IMR-90 (cell line): ENCODE measurements around the gene DEF6. TPM values are rescaled to one million over a fixed set of nuclear protein-coding genes. Genes with fewer than 3 reads are reported as not detected.

Source experiments
- ATAC-seq: fragments of 200-7000 bp; cut with Tn5 transposase; 2 replicates; pipeline ENCODE4 v1.9.1; 2020; ENCODE audit warnings: low read depth, mild to moderate bottlenecking, moderate library complexity
- BruUV-seq: library from RNA; stranded (reverse); fragments of 400-500 nt; replicated peaks from 2 replicates; lab custom pipeline; 2021; lab: Mats Ljungman, UMichigan
- CTCF ChIA-PET: fragments of 300-600 bp; formaldehyde crosslinking; extraction: SDS; loops from one replicate; lab custom pipeline; 2021; ENCODE audit warnings: antibody characterized with exemption; lab: Yijun Ruan, JAX
- POLR2A ChIA-PET: fragments of 300-600 bp; sonication (Branson Sonifier 250); formaldehyde crosslinking; loops from one replicate; lab custom pipeline; 2022; ENCODE audit warnings: antibody characterized with exemption; ENCODE audit not compliant: unreplicated experiment; lab: Charles Lee
- DNase-seq: peaks from one replicate; pipeline ENCODE4 v3.0.0; 2013
- H2AFZ ChIP-seq: replicated peaks from 2 replicates; pipeline ENCODE3; 2013; ENCODE audit warnings: low read length, mild to moderate bottlenecking; ENCODE audit not compliant: poor library complexity
- H2AK5ac ChIP-seq: 2 replicates; pipeline ENCODE4 v1.6.1; 2013; ENCODE audit warnings: low read depth, low read length, inconsistent platforms
- H2AK9ac ChIP-seq: replicated peaks from 2 replicates; pipeline ENCODE3; 2013; ENCODE audit warnings: mild to moderate bottlenecking, low read depth, low read length, moderate library complexity; ENCODE audit not compliant: poor library complexity
- H2BK120ac ChIP-seq: 2 replicates; pipeline ENCODE4 v1.6.1; 2013; ENCODE audit warnings: low read depth, low read length, inconsistent platforms
- H2BK15ac ChIP-seq: 3 replicates; pipeline ENCODE4 v1.6.1; 2013; ENCODE audit warnings: low read depth, low read length, inconsistent platforms
- H2BK20ac ChIP-seq: 2 replicates; pipeline ENCODE4 v1.6.1; 2013; ENCODE audit warnings: low read depth, mild to moderate bottlenecking, inconsistent platforms, low read length, moderate library complexity
- H2BK5ac ChIP-seq: 2 replicates; pipeline ENCODE4 v1.6.1; 2013; ENCODE audit warnings: mild to moderate bottlenecking, low read depth, low read length, inconsistent platforms; ENCODE audit not compliant: poor library complexity, severe bottlenecking
- H3K14ac ChIP-seq: replicated peaks from 2 replicates; pipeline ENCODE4 v1.6.1; 2013; ENCODE audit warnings: low read depth, low read length, inconsistent platforms
- H3K18ac ChIP-seq: 2 replicates; pipeline ENCODE4 v1.6.1; 2013; ENCODE audit warnings: low read depth, low read length, control low read depth
- H3K23ac ChIP-seq: 2 replicates; pipeline ENCODE4 v1.6.1; 2013; ENCODE audit warnings: low read depth, low read length, inconsistent platforms
- H3K27ac ChIP-seq: 2 replicates; pipeline ENCODE4 v1.5.1; 2013; ENCODE audit warnings: mild to moderate bottlenecking, control low read depth, low read length; ENCODE audit not compliant: insufficient read depth
- H3K27me3 ChIP-seq: 2 replicates; pipeline ENCODE4 v1.6.1; 2013; ENCODE audit warnings: low read length; ENCODE audit not compliant: control insufficient read depth, insufficient read depth
- H3K36me3 ChIP-seq: 2 replicates; pipeline ENCODE4 v1.6.1; 2013; ENCODE audit warnings: low read length, mixed read lengths; ENCODE audit not compliant: control insufficient read depth, insufficient read depth
- H3K4ac ChIP-seq: 2 replicates; pipeline ENCODE4 v1.6.1; 2013; ENCODE audit warnings: low read depth, low read length, inconsistent platforms
- H3K4me1 ChIP-seq: 2 replicates; pipeline ENCODE4 v1.6.1; 2013; ENCODE audit warnings: low read length, mixed read lengths; ENCODE audit not compliant: control insufficient read depth, insufficient read depth
- H3K4me2 ChIP-seq: 2 replicates; pipeline ENCODE4 v1.6.1; 2013; ENCODE audit warnings: low read depth, mild to moderate bottlenecking, control low read depth, low read length, moderate library complexity
- H3K4me3 ChIP-seq: 2 replicates; pipeline ENCODE4 v1.5.1; 2013; ENCODE audit warnings: low read depth, mild to moderate bottlenecking, control low read depth, low read length, moderate library complexity; ENCODE audit not compliant: insufficient read depth
- H3K56ac ChIP-seq: 2 replicates; pipeline ENCODE4 v1.6.1; 2013; ENCODE audit warnings: low read length, inconsistent platforms; ENCODE audit not compliant: insufficient read depth; ENCODE audit errors: extremely low read depth
- H3K79me1 ChIP-seq, 2 experiments: 2 replicates each; pipeline ENCODE4 v1.6.1; 2013; ENCODE audit warnings: low read length in 2 of 2, inconsistent platforms in 1 of 2, low read depth in 1 of 2
- H3K9ac ChIP-seq: 2 replicates; pipeline ENCODE4 v1.6.1; 2013; ENCODE audit warnings: low read depth, low read length, control low read depth
- H3K9me1 ChIP-seq: 2 replicates; pipeline ENCODE4 v1.6.1; 2013; ENCODE audit warnings: low read length, inconsistent platforms; ENCODE audit not compliant: insufficient read depth
- H3K9me3 ChIP-seq: 2 replicates; pipeline ENCODE4 v1.6.1; 2013; ENCODE audit warnings: low read length; ENCODE audit not compliant: control insufficient read depth, insufficient read depth
- H4K20me1 ChIP-seq: 2 replicates; pipeline ENCODE4 v1.6.1; 2013; ENCODE audit warnings: low read length, inconsistent platforms; ENCODE audit not compliant: insufficient read depth
- H4K5ac ChIP-seq: 2 replicates; pipeline ENCODE4 v1.6.1; 2013; ENCODE audit warnings: mild to moderate bottlenecking, low read depth, low read length, control low read depth
- H4K8ac ChIP-seq, 2 experiments: 2 replicates each; pipeline ENCODE4 v1.6.1; 2013; ENCODE audit warnings: low read depth in 2 of 2, low read length in 2 of 2, control low read depth in 1 of 2, inconsistent platforms in 1 of 2
- H4K91ac ChIP-seq: 2 replicates; pipeline ENCODE4 v1.6.1; 2013; ENCODE audit warnings: low read depth, low read length, inconsistent platforms; ENCODE audit not compliant: insufficient read depth
- BHLHE40 ChIP-seq: fragments of 150-350 bp; IDR thresholded peaks from 2 replicates; pipeline ENCODE4 v1.6.1; 2016; ENCODE audit warnings: mild to moderate bottlenecking, low read depth, low read length
- CEBPB ChIP-seq: IDR thresholded peaks from 2 replicates; pipeline ENCODE4 v1.6.1; 2012; ENCODE audit warnings: low read depth, low read length, improper control_type of control experiment
- CHD1 ChIP-seq: IDR thresholded peaks from 2 replicates; pipeline ENCODE4 v1.6.1; 2012; ENCODE audit warnings: low read depth, low read length, improper control_type of control experiment
- CTCF ChIP-seq: conservative IDR thresholded peaks from 2 replicates; pipeline ENCODE4 v1.5.1; 2012; ENCODE audit warnings: mild to moderate bottlenecking, low read depth, low read length, improper control_type of control experiment
- ELK1 ChIP-seq: fragments of 150-350 bp; IDR thresholded peaks from 2 replicates; pipeline ENCODE4 v1.6.1; 2016; ENCODE audit warnings: low read depth, mild to moderate bottlenecking, low read length, moderate library complexity, borderline replicate concordance
- FOS ChIP-seq: fragments of 150-350 bp; IDR thresholded peaks from 2 replicates; pipeline ENCODE4 v1.6.1; 2016; ENCODE audit warnings: low read depth, low read length
- MAFK ChIP-seq: IDR thresholded peaks from 2 replicates; pipeline ENCODE4 v1.6.1; 2012; ENCODE audit warnings: low read depth, low read length, improper control_type of control experiment
- MXI1 ChIP-seq: IDR thresholded peaks from 2 replicates; pipeline ENCODE4 v1.6.1; 2012; ENCODE audit warnings: low read depth, mild to moderate bottlenecking, low read length, moderate library complexity, borderline replicate concordance
- NFE2L2 ChIP-seq: fragments of 150-350 bp; IDR thresholded peaks from 2 replicates; pipeline ENCODE4 v1.6.1; 2016; ENCODE audit warnings: low read depth, mild to moderate bottlenecking, low read length
- RAD21 ChIP-seq: IDR thresholded peaks from 2 replicates; pipeline ENCODE4 v1.6.1; 2012; ENCODE audit warnings: low read length, improper control_type of control experiment
- RCOR1 ChIP-seq: IDR thresholded peaks from 2 replicates; pipeline ENCODE4 v1.6.1; 2012; ENCODE audit warnings: mild to moderate bottlenecking, low read length, improper control_type of control experiment; ENCODE audit not compliant: insufficient replicate concordance
- WGBS, 2 experiments: methylation state at CpG; one replicate each; pipeline versions ENCODE4 v1.1.5 to v1.1.7; 2013; ENCODE audit warnings: missing lambda C conversion rate in 2 of 2; ENCODE audit not compliant: insufficient read length in 1 of 2; ENCODE audit errors: extremely low coverage in 2 of 2; 5-methylcytosine and 5-hydroxymethylcytosine counted together
- dilution Hi-C: fragments of 300-500 bp; cut with HindIII; formaldehyde crosslinking; loops from one replicate; pipeline ENCODE4 v1.14.3; 2018; ENCODE audit warnings: low sequenced_read_pairs; ENCODE audit not compliant: unreplicated experiment
- in situ Hi-C: fragments of 300-500 bp; cut with MboI; formaldehyde crosslinking; loops from 3 replicates; pipeline ENCODE4 v1.14.3; 2019; ENCODE audit warnings: low sequenced_read_pairs, inconsistent platforms, mixed read lengths
- intact Hi-C: fragments of 100-400 bp; cut with micrococcal nuclease; formaldehyde crosslinking; loops from 2 replicates; pipeline ENCODE4 v1.10.0; 2022
- polyA plus RNA-seq, 3 experiments: library from polyadenylated mRNA; depleted of rRNA; stranded (reverse); fragments of >200 nt; gene quantifications; 2 replicates each; pipeline ENCODE4 v1.2.3, GENCODE V29; 2012; ENCODE audit warnings: low replicate concordance in 1 of 3
- total RNA-seq: library from RNA; depleted of rRNA; stranded (reverse); fragments of >200 nt; gene quantifications from 2 replicates; pipeline ENCODE4 v1.2.3, GENCODE V29; 2012

DEF6 gene
- total and polyA plus RNA-seq, 2 of the 4 experiments (the other 2 are of a cell fraction): 2.5 to 4.2 TPM

DNA sequence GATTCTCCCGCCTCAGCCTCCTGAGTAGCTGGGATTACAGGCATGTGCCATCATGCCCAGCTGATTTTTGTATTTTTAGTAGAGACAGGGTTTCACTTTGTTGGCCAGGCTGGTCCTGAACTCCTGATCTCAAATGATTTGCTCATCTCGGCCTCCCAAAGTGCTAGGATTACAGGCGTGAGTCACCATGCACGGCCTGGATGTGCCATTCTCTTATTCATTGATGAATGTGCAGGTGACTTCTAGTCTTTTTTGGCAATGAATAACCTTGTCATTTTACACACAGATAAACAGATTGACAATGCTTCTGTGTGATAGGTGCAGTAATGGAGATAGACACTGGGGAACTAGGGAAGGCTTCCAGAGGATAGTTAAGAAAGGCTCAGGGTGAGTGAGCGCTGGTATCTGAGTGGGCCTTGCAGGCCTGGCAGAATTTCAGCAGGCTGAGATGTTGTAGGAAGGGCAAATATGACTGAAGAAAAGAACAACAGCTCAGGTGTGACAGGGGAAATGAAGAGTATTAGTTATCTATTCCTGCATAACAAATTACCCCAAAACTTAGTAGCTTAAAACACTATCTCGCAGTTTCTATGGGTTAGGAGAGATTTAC is 68.1 kb downstream of the DEF6 start:
- H3K9ac ChIP-seq: no peak overlapping the region
- BruUV-seq: no TSS peak
- H2AK9ac ChIP-seq: no peak overlapping the region
- H3K23ac ChIP-seq: 0 out of 2 replicates have a peak overlapping the region, but pooled peaks have one; percentile 24
- H3K9me1 ChIP-seq: peaks cover 38% of the 10 kb centered on the region
- in situ Hi-C loops (no loop called here), dilution Hi-C loops (no loop called here), intact Hi-C loops (no loop called here)
- H3K79me1 ChIP-seq: peaks cover 41 to 84% of the 10 kb centered on the region in 2 experiments
- H3K14ac ChIP-seq: no peak overlapping the region
- ChIA-PET POLR2A (no interaction called here), CTCF (no interaction called here)
- TF ChIP-seq RCOR1 (no peak), NFE2L2 (no peak), MXI1 (no peak), RAD21 (no peak), CTCF (no peak), CHD1 (no peak), MAFK (no peak), CEBPB (no peak), FOS (no peak), BHLHE40 (no peak), ELK1 (no peak)
- H3K9me3 ChIP-seq: no peaks in the 10 kb centered on the region
- no peak overlapping the region for H4K5ac ChIP-seq
- no peak overlapping the region for H2BK5ac ChIP-seq
- ATAC-seq: no peak
- H3K36me3 ChIP-seq: peaks cover 11% of the 10 kb centered on the region
- H2AFZ ChIP-seq: no peak overlapping the region
- H3K18ac ChIP-seq: no peak overlapping the region
- no peak overlapping the region for H2BK15ac ChIP-seq
- no peak overlapping the region for H3K4me3 ChIP-seq
- peaks cover 31% of the 10 kb centered on the region for H4K20me1 ChIP-seq
- WGBS, 2 experiments: no CpG with 5 or more reads among the region's 6 CpGs
- no peak overlapping the region for H2AK5ac ChIP-seq
- no peak overlapping the region for H3K4ac ChIP-seq
- H2BK120ac ChIP-seq: no peak overlapping the region
- H3K4me2 ChIP-seq: no peak overlapping the region
- no peak overlapping the region for H2BK20ac ChIP-seq
- no peak overlapping the region for H3K27ac ChIP-seq
- H4K8ac ChIP-seq: no peak overlapping the region
- no peak overlapping the region for H3K56ac ChIP-seq
- no peaks in the 10 kb centered on the region for H3K27me3 ChIP-seq
- no peak for DNase-seq
- no peak overlapping the region for H4K91ac ChIP-seq
- H3K4me1 ChIP-seq: peaks cover 28% of the 10 kb centered on the region
